HPDE6-E6E7 (cell line): ENCODE results near the gene PIK3R4.

Experiments
- DNase-seq: peaks from one replicate; pipeline ENCODE4 v3.0.0; 2011; ENCODE audit warnings: missing footprints; ENCODE audit errors: extremely low spot score

Gene PIK3R4

DNA sequence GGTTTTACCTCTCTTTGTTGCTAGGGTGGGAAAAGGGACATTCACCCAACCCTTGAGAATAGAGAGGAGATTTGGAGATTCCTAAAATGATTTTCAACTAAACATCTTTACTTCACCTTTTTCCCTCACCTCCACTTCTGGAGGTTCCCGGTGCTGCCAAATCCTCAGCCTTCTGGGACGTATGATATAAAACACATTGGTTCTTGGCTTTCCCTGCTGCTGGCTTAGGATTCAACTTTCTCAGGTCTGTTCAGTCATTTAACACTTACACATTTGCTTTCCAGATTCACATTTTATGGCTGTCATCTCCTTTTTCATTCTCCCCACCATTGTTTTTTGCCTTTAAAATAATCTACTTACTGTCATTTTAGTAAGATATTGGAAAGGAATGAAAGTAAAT, 106.6 kb downstream of the PIK3R4 start:
- no peak for DNase-seq

DNA sequence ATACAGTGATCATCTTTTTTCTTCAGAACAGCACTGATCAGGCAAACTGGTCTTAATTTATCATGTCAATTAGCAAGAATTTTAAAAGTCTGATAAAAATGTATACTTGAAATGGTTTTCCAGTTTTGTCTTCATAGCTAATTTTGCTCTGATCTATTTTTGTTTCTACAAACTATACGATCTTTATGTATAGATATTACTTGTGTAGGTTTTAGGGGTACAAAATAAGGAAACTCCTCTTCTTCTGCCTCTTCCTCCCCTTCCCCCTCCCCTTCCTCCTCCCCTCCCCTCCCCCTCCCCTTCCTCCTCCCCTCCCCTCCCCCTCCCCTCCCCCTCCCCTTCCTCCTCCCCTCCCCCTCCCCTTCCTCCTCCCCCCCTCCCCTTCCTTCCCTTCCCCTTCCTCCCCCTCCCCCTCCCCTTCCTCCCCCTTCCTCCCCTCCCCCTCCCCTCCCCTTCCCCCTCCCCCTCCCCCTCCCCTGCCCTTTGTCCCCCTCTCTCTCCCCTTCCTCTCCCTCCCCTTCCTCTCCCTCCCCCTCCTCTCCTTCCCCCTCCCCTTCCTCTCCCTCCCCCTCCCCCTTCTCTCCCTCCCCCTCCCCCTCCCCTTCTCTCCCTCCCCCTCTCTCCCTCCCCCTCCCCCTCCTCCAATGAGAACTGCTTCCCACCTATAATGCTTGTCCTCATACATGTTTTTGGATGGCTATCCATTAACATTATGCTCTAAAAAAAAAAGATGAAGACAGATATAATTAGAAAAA, 110.0 kb downstream of the PIK3R4 start:
- DNase-seq = no peak

- no peak for DNase-seq
These were observed 110.7 kb downstream of the PIK3R4 start for GRCh38 chr3:130635978-130636377.

DNA sequence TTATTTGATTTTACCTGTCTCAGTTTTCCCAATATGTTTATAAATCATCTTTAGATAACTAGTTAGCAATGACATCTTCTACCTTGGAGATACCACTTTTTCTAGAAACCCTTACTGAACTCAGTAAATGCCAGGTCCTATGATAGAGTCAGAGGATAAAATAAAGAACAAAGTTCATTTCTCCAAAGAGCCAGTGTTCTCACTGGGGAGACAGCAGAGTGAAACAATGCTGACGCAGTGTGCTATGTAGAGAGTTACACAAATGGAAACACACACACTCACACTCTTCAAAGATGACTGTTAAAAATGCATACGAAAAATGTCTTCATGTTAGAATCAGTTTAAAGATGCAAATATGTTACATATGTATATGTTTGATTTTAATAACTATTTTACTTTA, 111.3 kb downstream of the PIK3R4 start:
- DNase-seq = no peak
